Cortex of kidney (tissue), 1 donor: ENCODE results near the gene OR9A4.

Source experiments
- DNase-seq: peaks from one replicate; lab custom pipeline; 2025; lab: John Stamatoyannopoulos, UW

The OR9A4 gene

GRCh38 chr7:141946796-141947195, 30.6 kb downstream of the OR9A4 start, which contains the start of gene CLEC5A:
CLEC5A (minus strand) TSS chr7:141946974; CDS start chr7:141946292, 682 bp downstream.
- DNase-seq = no peak

DNA sequence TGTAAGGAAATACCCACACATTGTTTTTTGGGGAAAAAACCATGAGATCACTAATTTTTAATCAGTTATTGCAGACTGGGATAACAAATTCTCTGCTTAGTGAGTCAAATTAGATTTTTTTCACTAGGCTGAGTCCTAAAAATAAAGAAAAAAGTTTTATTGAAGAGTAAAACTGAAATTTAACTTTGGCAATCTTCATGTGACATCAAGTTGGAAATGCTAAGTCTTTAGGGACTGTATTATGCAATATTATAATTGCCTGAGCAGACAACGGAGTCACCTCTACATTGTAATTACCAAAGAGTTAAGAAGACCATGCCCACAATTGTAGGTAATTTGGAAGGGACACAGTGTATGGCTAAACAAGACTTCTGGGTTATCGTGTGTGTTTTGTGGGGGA, 32.8 kb downstream of the OR9A4 start:
- DNase-seq = no peak

DNA sequence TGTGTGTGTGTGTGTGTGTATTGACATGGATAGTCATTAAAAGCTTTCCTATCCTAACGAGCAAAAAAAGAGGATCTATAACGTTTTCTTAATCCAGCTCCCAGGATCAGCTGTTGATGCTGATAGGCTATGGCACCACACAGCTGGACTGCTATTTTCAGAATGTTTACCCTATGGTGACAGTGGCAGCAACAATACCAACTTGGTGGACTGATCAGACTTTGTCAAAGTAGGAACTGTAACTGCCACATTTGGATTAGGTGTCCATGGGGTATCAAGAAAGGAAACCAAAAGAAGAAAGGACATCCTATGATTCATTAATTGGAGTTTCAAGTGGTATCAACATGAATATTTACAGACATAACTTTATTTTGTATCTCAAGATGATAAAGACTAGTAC, 33.3 kb downstream of the OR9A4 start:
- DNase-seq = no peak

DNA sequence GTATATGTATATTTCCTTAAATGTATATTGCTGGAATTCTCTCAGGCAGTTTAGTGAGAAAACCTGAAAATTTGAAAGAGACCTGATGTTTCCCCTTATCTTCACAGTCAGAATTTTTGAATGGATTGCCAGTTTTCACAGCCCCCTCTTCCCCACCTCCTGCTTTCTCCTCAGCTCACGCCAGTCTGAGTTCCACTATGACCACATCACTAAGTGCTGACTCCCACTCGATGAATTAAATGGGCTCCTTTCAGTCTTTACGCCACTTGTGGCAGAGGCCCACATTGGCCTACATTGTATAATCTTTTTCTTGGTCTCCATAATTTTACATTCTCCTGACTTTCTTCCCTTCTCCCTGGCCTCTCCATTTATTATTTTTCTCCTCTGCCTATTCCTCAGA, 33.7 kb downstream of the OR9A4 start:
- no peak for DNase-seq

- no peak for DNase-seq
Observed at GRCh38 chr7:141950806-141951205, 34.6 kb downstream of the OR9A4 start.

- no peak for DNase-seq
Observed at GRCh38 chr7:141952461-141952860, 36.3 kb downstream of the OR9A4 start.

DNA sequence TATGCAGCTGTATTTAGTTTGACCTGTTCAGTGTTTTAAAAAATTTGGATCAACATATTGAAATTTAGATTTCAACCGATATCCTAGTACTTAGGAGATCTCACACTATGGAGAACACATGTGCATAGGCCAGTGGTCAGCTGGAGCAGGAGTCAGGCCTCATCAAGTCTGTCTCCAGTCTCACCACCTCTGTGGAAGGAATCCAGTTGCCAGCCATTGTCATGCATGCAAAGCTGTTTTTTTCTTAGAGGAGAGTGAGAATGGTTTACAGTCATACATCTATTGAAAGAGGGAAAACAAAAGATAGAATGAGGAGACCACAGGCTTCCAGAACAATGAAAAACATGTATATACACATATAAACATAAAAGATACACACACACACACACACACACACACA, 38.1 kb downstream of the OR9A4 start:
- DNase-seq = no peak

- no peak for DNase-seq
Observed at GRCh38 chr7:141956084-141956483, 39.9 kb downstream of the OR9A4 start.

GRCh38 chr7:141960687-141961422, 44.7 kb downstream of the OR9A4 start:
- no peak for DNase-seq
